ENCODE measurements around the gene MMS22L. TPM values are rescaled to one million over a fixed set of nuclear protein-coding genes. Genes with fewer than 3 reads are reported as not detected.

The MMS22L gene
- total RNA-seq, 1 experiment from 2014 or later = 52.8 TPM

DNA sequence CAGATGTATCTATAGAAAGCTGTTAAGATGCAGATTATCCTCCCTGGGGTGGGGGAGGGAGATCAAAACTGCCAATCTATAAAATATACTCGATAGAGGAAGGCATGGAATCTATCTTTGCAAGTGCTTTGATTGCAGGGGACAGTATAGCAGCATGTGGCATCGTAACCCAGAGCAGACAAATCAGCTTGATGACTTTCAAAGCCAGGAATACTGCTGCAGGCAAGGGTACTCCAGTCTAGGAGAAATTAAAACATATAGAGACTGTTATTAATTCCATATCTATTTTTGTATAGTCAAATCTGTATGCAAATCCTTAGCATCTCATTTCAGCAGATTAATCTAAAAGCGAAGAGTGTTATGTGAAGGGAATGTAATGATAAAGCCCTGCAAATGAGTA, 159.4 kb downstream of the MMS22L start:
- Histone ChIP-seq H3T11ph (ENCODE audit: low read length) (no peak overlapping the region), H3K27ac (ENCODE audit: insufficient read length, low read depth, low read length) (no peak overlapping the region), H4K91ac (ENCODE audit: insufficient read length, low read depth, low read length) (no peak overlapping the region), H3K18ac (ENCODE audit: insufficient read length, low read depth, low read length) (no peak overlapping the region), H3K56ac (ENCODE audit: insufficient read length, low read depth, low read length) (no peak overlapping the region), H4K5ac (ENCODE audit: insufficient read length, low read depth, low read length) (no peak overlapping the region), H3K4me1 (ENCODE audit: insufficient read depth, low read length) (no peaks in the 10 kb centered on the region), H3K9ac (ENCODE audit: extremely low read depth, insufficient read length, low read length) (no peak overlapping the region), H2BK12ac (ENCODE audit: insufficient read length, low read depth, low read length) (no peak overlapping the region), H4K20me1 (ENCODE audit: control insufficient read depth, insufficient read depth, insufficient read length) (no peaks in the 10 kb centered on the region), H3K14ac (ENCODE audit: insufficient read depth, low read length) (no peak overlapping the region), H3K27me3 (ENCODE audit: insufficient read depth, low read length) (no peaks in the 10 kb centered on the region), H3K9me3 (ENCODE audit: control insufficient read depth, low read depth, low read length) (no peaks in the 10 kb centered on the region), H2BK5ac (ENCODE audit: insufficient read length, low read length) (no peak overlapping the region), H4K8ac (replicated peaks; ENCODE audit: insufficient read length, low read depth, low read length) (no peak overlapping the region), H2BK20ac (ENCODE audit: low read depth, low read length, poor library complexity, severe bottlenecking) (no peak overlapping the region), H3K79me1 (ENCODE audit: insufficient read depth, low read depth, low read length, poor library complexity, severe bottlenecking) (no peaks in the 10 kb centered on the region), H3K23ac (ENCODE audit: insufficient read length, low read depth, low read length) (no peak overlapping the region), H2AFZ (ENCODE audit: low read length) (no peak overlapping the region), H2BK15ac (ENCODE audit: low read depth, low read length) (no peak overlapping the region), H2AK5ac (ENCODE audit: insufficient read length, low read length) (no peak overlapping the region), H3K23me2 (ENCODE audit: insufficient read length, low read depth, low read length, poor library complexity, severe bottlenecking) (no peaks in the 10 kb centered on the region), H2BK120ac (ENCODE audit: low read depth, low read length, poor library complexity, severe bottlenecking) (no peak overlapping the region), H3K79me2 (ENCODE audit: insufficient read depth, low read length) (no peaks in the 10 kb centered on the region), H3K4ac (ENCODE audit: low read depth, low read length) (no peak overlapping the region), H3K4me2 (ENCODE audit: insufficient read depth, insufficient read length, low read length) (no peak overlapping the region)
- H3K36me3 Mint-ChIP-seq (ENCODE audit: insufficient read depth in 1 of 3, low read depth in 3 of 3) = no peaks in the 10 kb centered on the region; a peak in 1 of 7 replicates
- TF ChIP-seq CTCF (conservative IDR thresholded peaks at IDR 0.05) = no peak
- no peak for DNase-seq
- peaks cover 0 to 3% of the 10 kb centered on the region in 2 experiments; a peak in 3 of 5 replicates for H3K9me3 Mint-ChIP-seq
- no peak overlapping the region for H3K4me3 Mint-ChIP-seq
- no peaks in the 10 kb centered on the region for H3K27me3 Mint-ChIP-seq (ENCODE audit: low read depth)
- H3K4me1 Mint-ChIP-seq = no peaks in the 10 kb centered on the region
- H3K27ac Mint-ChIP-seq = no peak overlapping the region
- no CpG with 5 or more reads among the region's 3 CpGs for WGBS (ENCODE audit: extremely low coverage, insufficient read length, low lambda C conversion rate)

Data from H9 (cell line).